Gastrocnemius medialis (tissue), 4 donors: ENCODE measurements around the gene USP7.

ENCODE experiments used
- POLR2A ChIP-seq, 2 donors: fragments of 450-650 bp; IDR thresholded peaks; one replicate each; pipeline ENCODE4 v1.6.1; 2017; ENCODE audit warnings: antibody characterized with exemption in 2 of 2, mild to moderate bottlenecking in 2 of 2, moderate library complexity in 2 of 2
- TF ChIP-seq, protein P1 (sequence below), 5 experiments: fragments of 450-650 bp in 3 of 5; fragments of 200-600 bp in 2 of 5; sonication (generic) in 2 of 5; IDR thresholded peaks in 4 of 5; conservative IDR thresholded peaks in 1 of 5; 1 replicate in 4 of 5; 2 replicates in 1 of 5; pipeline ENCODE4 v1.5.1; 2016 to 2019; ENCODE audit warnings: antibody characterized with exemption in 5 of 5, mild to moderate bottlenecking in 3 of 5, moderate library complexity in 3 of 5

- TF ChIP-seq, protein P1, sequence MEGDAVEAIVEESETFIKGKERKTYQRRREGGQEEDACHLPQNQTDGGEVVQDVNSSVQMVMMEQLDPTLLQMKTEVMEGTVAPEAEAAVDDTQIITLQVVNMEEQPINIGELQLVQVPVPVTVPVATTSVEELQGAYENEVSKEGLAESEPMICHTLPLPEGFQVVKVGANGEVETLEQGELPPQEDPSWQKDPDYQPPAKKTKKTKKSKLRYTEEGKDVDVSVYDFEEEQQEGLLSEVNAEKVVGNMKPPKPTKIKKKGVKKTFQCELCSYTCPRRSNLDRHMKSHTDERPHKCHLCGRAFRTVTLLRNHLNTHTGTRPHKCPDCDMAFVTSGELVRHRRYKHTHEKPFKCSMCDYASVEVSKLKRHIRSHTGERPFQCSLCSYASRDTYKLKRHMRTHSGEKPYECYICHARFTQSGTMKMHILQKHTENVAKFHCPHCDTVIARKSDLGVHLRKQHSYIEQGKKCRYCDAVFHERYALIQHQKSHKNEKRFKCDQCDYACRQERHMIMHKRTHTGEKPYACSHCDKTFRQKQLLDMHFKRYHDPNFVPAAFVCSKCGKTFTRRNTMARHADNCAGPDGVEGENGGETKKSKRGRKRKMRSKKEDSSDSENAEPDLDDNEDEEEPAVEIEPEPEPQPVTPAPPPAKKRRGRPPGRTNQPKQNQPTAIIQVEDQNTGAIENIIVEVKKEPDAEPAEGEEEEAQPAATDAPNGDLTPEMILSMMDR (IDR thresholded peaks at IDR 0.05 in 4 of 5, conservative IDR thresholded peaks at IDR 0.05 in 1 of 5), result no peak
- TF ChIP-seq POLR2A (IDR thresholded peaks at IDR 0.05), result no peak
Measured at GRCh38 chr16:8943966-8944759, 19.5 kb downstream of the USP7 start.
